PFSK-1 (cell line): ENCODE data around the gene GBF1.

Experiments used
- FOXP2 ChIP-seq: optimal IDR thresholded peaks from 2 replicates; pipeline ENCODE3; 2011; ENCODE audit warnings: borderline replicate concordance, control low read depth, inconsistent platforms; ENCODE audit not compliant: insufficient read depth; ENCODE audit errors: extremely low read length, extremely low read depth
- POLR2AphosphoS5 ChIP-seq: IDR thresholded peaks from 2 replicates; pipeline ENCODE4 v1.6.1; 2012; ENCODE audit warnings: low read depth, mild to moderate bottlenecking, control low read depth, low read length, moderate library complexity
- SIN3A ChIP-seq: IDR thresholded peaks from 2 replicates; pipeline ENCODE4 v1.6.1; 2012; ENCODE audit warnings: mild to moderate bottlenecking, low read length, moderate library complexity, borderline replicate concordance; ENCODE audit not compliant: insufficient read depth
- TAF1 ChIP-seq: IDR thresholded peaks from 2 replicates; pipeline ENCODE4 v1.6.1; 2012; ENCODE audit warnings: low read length, control low read depth, borderline replicate concordance; ENCODE audit not compliant: insufficient read depth
- TF ChIP-seq, protein P1 (sequence below), 2 experiments: IDR thresholded peaks; 2 replicates each; pipeline versions ENCODE4 v1.6.1 to v1.8.0; 2011 to 2012; ENCODE audit warnings: low read depth in 2 of 2, low read length in 2 of 2, control low read depth in 1 of 2, inconsistent platforms in 1 of 2, mild to moderate bottlenecking in 1 of 2, moderate library complexity in 1 of 2; ENCODE audit not compliant: insufficient read depth in 1 of 2

The GBF1 gene

DNA sequence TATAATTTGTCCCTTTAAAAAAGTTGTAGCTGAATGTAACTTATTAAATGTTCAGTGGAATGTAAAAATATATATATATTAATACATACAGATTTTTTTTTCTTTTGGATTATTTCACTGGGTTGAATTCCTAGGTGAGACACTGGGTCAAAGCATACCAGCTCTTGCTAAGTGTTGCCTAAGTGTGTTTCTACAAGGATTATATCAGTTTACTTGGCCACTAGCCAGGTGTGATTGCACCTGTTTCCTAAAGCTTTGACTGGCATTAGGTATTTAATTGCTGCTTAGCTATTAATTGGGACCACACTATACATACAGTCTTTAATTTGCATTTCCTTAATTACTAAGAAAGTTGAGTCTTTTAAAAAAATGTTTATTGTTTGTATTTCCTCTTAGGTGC lies 24.7 kb upstream of the GBF1 start:
- no peak for TF ChIP-seq POLR2AphosphoS5

DNA sequence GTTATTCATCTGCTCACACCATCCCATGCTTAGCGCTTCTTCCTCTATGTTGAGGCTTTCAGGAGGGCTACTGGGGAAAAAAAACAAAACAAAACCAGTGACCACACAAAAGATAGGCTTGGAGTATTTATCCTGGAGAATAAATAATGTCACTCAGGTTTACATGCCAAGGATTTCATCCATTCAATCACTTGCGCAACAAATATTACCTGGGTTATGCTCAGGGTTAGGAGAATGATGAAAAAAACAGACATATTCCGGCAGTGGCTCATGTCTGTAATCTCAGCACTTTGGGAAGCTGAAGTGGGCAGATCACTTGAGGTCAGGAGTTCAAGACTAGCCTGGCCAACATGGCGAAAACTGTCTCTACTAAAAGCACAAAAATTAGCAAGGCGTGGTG lies 22.5 kb upstream of the GBF1 start:
- no peak for TF ChIP-seq TAF1
- no peak for TF ChIP-seq FOXP2
- TF ChIP-seq SIN3A, result no peak
- no peak for TF ChIP-seq POLR2AphosphoS5
- TF ChIP-seq, protein P1, sequence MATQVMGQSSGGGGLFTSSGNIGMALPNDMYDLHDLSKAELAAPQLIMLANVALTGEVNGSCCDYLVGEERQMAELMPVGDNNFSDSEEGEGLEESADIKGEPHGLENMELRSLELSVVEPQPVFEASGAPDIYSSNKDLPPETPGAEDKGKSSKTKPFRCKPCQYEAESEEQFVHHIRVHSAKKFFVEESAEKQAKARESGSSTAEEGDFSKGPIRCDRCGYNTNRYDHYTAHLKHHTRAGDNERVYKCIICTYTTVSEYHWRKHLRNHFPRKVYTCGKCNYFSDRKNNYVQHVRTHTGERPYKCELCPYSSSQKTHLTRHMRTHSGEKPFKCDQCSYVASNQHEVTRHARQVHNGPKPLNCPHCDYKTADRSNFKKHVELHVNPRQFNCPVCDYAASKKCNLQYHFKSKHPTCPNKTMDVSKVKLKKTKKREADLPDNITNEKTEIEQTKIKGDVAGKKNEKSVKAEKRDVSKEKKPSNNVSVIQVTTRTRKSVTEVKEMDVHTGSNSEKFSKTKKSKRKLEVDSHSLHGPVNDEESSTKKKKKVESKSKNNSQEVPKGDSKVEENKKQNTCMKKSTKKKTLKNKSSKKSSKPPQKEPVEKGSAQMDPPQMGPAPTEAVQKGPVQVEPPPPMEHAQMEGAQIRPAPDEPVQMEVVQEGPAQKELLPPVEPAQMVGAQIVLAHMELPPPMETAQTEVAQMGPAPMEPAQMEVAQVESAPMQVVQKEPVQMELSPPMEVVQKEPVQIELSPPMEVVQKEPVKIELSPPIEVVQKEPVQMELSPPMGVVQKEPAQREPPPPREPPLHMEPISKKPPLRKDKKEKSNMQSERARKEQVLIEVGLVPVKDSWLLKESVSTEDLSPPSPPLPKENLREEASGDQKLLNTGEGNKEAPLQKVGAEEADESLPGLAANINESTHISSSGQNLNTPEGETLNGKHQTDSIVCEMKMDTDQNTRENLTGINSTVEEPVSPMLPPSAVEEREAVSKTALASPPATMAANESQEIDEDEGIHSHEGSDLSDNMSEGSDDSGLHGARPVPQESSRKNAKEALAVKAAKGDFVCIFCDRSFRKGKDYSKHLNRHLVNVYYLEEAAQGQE (IDR thresholded peaks at IDR 0.05; ENCODE audit: insufficient read depth in 1 of 2, low read depth in 2 of 2, low read length in 2 of 2), result no peak

DNA sequence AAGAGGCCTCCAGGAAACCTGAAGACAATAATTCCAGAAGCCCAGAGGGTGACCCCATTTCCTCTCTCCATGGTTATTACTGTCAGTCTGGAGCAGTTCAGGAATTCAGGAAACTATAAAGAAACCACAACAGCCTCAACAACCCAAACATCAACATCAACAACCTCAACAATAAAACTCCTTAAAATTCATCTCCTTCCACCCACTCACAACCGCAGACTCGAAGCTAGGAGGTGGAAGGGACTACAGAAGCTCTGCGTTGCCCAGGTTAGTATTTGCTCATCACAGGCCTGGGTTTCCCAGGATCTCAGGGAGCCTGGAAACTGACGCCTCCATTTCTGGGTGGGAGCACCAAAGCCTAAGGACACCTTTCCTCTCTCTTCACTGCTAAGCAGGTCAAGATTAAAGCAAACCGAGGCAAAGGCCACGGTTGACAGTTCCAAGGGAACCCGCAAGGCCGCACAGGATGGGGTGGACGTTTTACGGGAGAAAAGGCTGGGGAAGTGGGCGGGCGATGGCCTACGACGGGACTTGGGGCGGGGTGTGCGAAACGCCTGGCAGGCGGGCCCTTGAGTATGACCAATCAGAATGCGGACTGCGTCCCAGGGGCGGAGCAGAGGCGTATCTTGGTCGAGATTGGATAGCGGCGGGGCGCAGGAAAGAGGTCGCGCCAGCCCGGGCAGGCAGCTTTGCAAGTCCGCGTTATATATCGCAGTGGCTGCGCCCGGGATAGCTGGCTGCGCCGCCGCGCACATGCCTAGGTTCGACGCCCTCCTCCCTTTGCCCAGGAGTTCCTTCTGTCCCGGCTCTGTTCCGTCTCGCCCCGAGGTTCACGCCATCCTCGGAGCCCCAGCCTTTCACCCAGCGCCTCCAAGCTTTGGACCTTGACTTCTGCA lies 19.4 kb upstream of the GBF1 start, which contains the start of gene ELOVL3:
TSS of gene ELOVL3 (plus strand) at position 654 of the 896 bp plus-strand sequence. CDS start 250 bp downstream, outside the sequence.
- TF ChIP-seq TAF1 (no peak), FOXP2 (no peak), SIN3A (no peak), POLR2AphosphoS5 (no peak)
- TF ChIP-seq, protein P1 (IDR thresholded peaks at IDR 0.05; ENCODE audit: insufficient read depth in 1 of 2, low read depth in 2 of 2, low read length in 2 of 2), result no peak

DNA sequence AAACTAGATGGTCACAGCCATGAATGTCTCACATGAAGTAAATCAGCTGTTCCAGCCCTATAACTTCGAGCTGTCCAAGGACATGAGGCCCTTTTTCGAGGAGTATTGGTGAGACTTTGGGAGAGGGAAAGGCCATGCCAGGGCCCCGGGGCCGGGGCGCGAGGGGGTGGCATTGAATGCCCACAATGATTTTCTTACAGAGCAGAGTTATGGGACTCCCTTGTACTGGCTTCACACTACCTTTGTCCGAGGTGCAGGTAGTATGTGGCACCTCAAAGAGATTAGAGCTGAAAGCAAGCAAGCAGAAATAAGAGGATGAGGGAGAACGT lies 18.8 kb upstream of the GBF1 start:
- TF ChIP-seq SIN3A (no peak), FOXP2 (no peak), POLR2AphosphoS5 (no peak), TAF1 (no peak)
- TF ChIP-seq, protein P1 (IDR thresholded peaks at IDR 0.05; ENCODE audit: insufficient read depth in 1 of 2, low read depth in 2 of 2, low read length in 2 of 2), result no peak

DNA sequence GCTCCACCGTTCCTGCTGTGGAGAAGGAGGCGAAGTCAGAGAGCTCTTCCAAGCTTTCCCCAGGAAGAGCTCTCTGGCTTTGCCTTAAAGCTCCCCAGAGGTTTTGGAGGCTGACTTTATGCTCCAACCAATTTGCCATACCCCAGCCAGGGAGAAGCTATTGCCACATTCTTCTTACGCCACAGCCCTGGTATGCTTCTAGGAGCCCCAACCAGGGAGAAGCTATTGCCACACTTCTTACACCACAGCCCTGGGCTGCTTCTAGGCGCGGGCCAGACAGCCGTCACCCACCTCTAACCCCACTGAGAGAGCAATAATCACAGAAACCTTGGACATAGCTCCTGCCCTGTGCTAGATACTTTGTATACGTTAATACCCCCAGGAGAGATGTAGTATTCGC lies 18.3 kb upstream of the GBF1 start:
- TF ChIP-seq TAF1 (no peak), POLR2AphosphoS5 (no peak), SIN3A (no peak), FOXP2 (no peak)
- TF ChIP-seq, protein P1 (IDR thresholded peaks at IDR 0.05; ENCODE audit: insufficient read depth in 1 of 2, low read depth in 2 of 2, low read length in 2 of 2), result no peak
